WTC11 (cell line): ENCODE data around the gene HEXD.

Experiments
- CTCF ChIP-seq: fragments of 200-600 bp; IDR thresholded peaks from 2 replicates; pipeline ENCODE4 v1.8.0; 2022; ENCODE audit warnings: antibody characterized with exemption
- E2F5 ChIP-seq: sonication (generic); formaldehyde crosslinking; IDR thresholded peaks from 2 replicates; pipeline ENCODE4 v1.8.1; 2022; ENCODE audit warnings: mild to moderate bottlenecking, moderate library complexity, missing genetic modification reagents
- FOXK1 ChIP-seq: sonication (generic); formaldehyde crosslinking; IDR thresholded peaks from 2 replicates; pipeline ENCODE4 v1.8.0; 2022; ENCODE audit warnings: mild to moderate bottlenecking, moderate library complexity, missing genetic modification reagents
- IRF1 ChIP-seq: sonication (generic); formaldehyde crosslinking; IDR thresholded peaks from 2 replicates; pipeline ENCODE4 v1.8.0; 2023; ENCODE audit warnings: missing genetic modification reagents
- MAX ChIP-seq: sonication (generic); formaldehyde crosslinking; IDR thresholded peaks from 2 replicates; pipeline ENCODE4 v1.8.0; 2022; ENCODE audit warnings: mild to moderate bottlenecking, missing genetic modification reagents
- NFYB ChIP-seq: sonication (generic); formaldehyde crosslinking; conservative IDR thresholded peaks from 2 replicates; pipeline ENCODE4 v1.8.0; 2022; ENCODE audit warnings: low read depth, missing genetic modification reagents
- NR1H2 ChIP-seq: sonication (generic); formaldehyde crosslinking; IDR thresholded peaks from 2 replicates; pipeline ENCODE4 v1.9.0; 2021; ENCODE audit warnings: mild to moderate bottlenecking, moderate library complexity, missing genetic modification reagents
- NR3C1 ChIP-seq: sonication (generic); formaldehyde crosslinking; conservative IDR thresholded peaks from 2 replicates; pipeline ENCODE4 v1.8.1; 2023; ENCODE audit warnings: low read depth, mild to moderate bottlenecking, missing genetic modification reagents
- USF2 ChIP-seq: sonication (generic); formaldehyde crosslinking; IDR thresholded peaks from 2 replicates; pipeline ENCODE4 v1.8.1; 2023; ENCODE audit warnings: mild to moderate bottlenecking, missing genetic modification reagents, moderate library complexity
- ZNF317 ChIP-seq: sonication (generic); formaldehyde crosslinking; IDR thresholded peaks from 2 replicates; pipeline ENCODE4 v1.8.1; 2023; ENCODE audit warnings: low read depth, mild to moderate bottlenecking, moderate library complexity, missing genetic modification reagents, borderline replicate concordance
- ZNF396 ChIP-seq: fragments of 250-450 bp; sonication (Bioruptor Pico); IDR thresholded peaks from 2 replicates; pipeline ENCODE4 v1.8.0; 2021; ENCODE audit warnings: mild to moderate bottlenecking, moderate library complexity, borderline replicate concordance
- ZSCAN18 ChIP-seq: fragments of 250-450 bp; sonication (Bioruptor Pico); IDR thresholded peaks from 2 replicates; pipeline ENCODE4 v2.1.2; 2022; ENCODE audit warnings: mild to moderate bottlenecking, moderate library complexity

GRCh38 chr17:82387705-82388106 is 30.4 kb upstream of the HEXD start:
- TF ChIP-seq NR1H2 (CRISPR knock-in tag), result no peak
- TF ChIP-seq MAX (CRISPR knock-in tag), result no peak
- TF ChIP-seq FOXK1, result no peak
- no peak for TF ChIP-seq CTCF
- no peak for TF ChIP-seq IRF1
- no peak for TF ChIP-seq E2F5 (CRISPR knock-in tag)
- TF ChIP-seq ZNF317, result no peak
- no peak for TF ChIP-seq NFYB (CRISPR knock-in tag)
- TF ChIP-seq NR3C1 (CRISPR knock-in tag), result no peak
- no peak for TF ChIP-seq USF2 (CRISPR knock-in tag)
- TF ChIP-seq ZNF396 (CRISPR knock-in tag), result no peak
- no peak for TF ChIP-seq ZSCAN18 (CRISPR knock-in tag)
